Measurements from ENCODE around the gene MYH4.

DNA sequence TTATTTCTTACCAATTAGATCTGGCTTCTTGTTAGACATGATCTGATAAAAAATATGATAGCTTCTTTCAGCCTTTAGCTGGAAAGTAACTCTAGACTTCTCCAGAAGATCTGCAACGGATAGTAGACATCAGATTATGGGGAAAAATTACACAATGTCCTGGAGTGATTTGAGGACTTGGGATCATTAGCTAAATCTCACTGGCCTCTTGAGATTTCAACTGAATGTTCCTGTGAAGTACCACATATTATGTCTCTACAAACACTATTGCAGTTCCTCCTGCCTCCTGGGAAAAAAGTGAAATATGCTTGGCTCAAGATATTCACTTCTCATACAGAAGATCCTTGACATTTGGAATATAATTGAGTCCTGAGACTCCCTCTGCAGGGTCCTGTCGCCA is 43.5 kb upstream of the MYH4 start:
- TF ChIP-seq, protein P1, sequence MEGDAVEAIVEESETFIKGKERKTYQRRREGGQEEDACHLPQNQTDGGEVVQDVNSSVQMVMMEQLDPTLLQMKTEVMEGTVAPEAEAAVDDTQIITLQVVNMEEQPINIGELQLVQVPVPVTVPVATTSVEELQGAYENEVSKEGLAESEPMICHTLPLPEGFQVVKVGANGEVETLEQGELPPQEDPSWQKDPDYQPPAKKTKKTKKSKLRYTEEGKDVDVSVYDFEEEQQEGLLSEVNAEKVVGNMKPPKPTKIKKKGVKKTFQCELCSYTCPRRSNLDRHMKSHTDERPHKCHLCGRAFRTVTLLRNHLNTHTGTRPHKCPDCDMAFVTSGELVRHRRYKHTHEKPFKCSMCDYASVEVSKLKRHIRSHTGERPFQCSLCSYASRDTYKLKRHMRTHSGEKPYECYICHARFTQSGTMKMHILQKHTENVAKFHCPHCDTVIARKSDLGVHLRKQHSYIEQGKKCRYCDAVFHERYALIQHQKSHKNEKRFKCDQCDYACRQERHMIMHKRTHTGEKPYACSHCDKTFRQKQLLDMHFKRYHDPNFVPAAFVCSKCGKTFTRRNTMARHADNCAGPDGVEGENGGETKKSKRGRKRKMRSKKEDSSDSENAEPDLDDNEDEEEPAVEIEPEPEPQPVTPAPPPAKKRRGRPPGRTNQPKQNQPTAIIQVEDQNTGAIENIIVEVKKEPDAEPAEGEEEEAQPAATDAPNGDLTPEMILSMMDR (IDR thresholded peaks at IDR 0.05; ENCODE audit: extremely low read depth in 1 of 2, insufficient read depth in 1 of 2, low read depth in 1 of 2, low read length in 2 of 2) = no peak
- TF ChIP-seq, protein P2, sequence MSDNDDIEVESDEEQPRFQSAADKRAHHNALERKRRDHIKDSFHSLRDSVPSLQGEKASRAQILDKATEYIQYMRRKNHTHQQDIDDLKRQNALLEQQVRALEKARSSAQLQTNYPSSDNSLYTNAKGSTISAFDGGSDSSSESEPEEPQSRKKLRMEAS (IDR thresholded peaks at IDR 0.05; ENCODE audit: insufficient read depth, insufficient read length) = no peak
- TF ChIP-seq POLR2A (IDR thresholded peaks at IDR 0.05; ENCODE audit: low read depth, low read length) = no peak
- no peak for TF ChIP-seq GATA2 (IDR thresholded peaks at IDR 0.05; ENCODE audit: insufficient read depth, insufficient read length, low read depth, low read length)
